Endothelial cell of umbilical vein (primary cell): ENCODE results near the gene GIT2.

Experiments used
- CTCF ChIP-seq, 2 donors: IDR thresholded peaks; 1 replicate in 1 of 2; 2 replicates in 1 of 2; pipeline ENCODE4 v1.5.1; 2011; ENCODE audit warnings: low read length in 2 of 2, mild to moderate bottlenecking in 2 of 2, moderate library complexity in 2 of 2, control low read depth in 1 of 2, inconsistent platforms in 1 of 2, low read depth in 1 of 2; ENCODE audit not compliant: insufficient read depth in 1 of 2; ENCODE audit errors: extremely low read depth in 1 of 2
- EZH2 ChIP-seq: IDR thresholded peaks from 2 replicates; pipeline ENCODE4 v1.6.1; 2012; ENCODE audit warnings: borderline replicate concordance, low read depth, mild to moderate bottlenecking, moderate library complexity, low read length, inconsistent platforms; ENCODE audit not compliant: severe bottlenecking
- FOS ChIP-seq: IDR thresholded peaks from 2 replicates; pipeline ENCODE4 v1.6.1; 2011; ENCODE audit warnings: mild to moderate bottlenecking, low read length, moderate library complexity, borderline replicate concordance; ENCODE audit not compliant: insufficient read depth
- POLR2A ChIP-seq: IDR thresholded peaks from 2 replicates; pipeline ENCODE4 v1.6.1; 2012; ENCODE audit warnings: low read depth, mild to moderate bottlenecking, control low read depth, low read length

GRCh38 chr12:109996483-109996853, 300 bp upstream of the GIT2 start:
- no peak for TF ChIP-seq EZH2
- TF ChIP-seq POLR2A: no peak
- TF ChIP-seq CTCF (IDR thresholded peaks at IDR 0.05; ENCODE audit: extremely low read depth in 1 of 2, insufficient read depth in 1 of 2, low read depth in 1 of 2, low read length in 2 of 2): no peak
- no peak for TF ChIP-seq FOS
